T-helper 2 cell treated with Interferon-gamma antibody and Interleukin-4, amounts not matched to agents 100 ng/mL and 5 ng/mL, for 36 hours (primary cell): Measurements from ENCODE around the gene TENT4A. TPM values are rescaled to one million over a fixed set of nuclear protein-coding genes. Genes with fewer than 3 reads are reported as not detected.

Experiments
- intact Hi-C: fragments of 100-400 bp; cut with micrococcal nuclease; formaldehyde crosslinking; loops from one replicate; pipeline ENCODE4 v1.15.1; 2023
- total RNA-seq: library from RNA; stranded (reverse); gene quantifications from 2 replicates; pipeline ENCODE4 v1.2.3, GENCODE V29; 2022

TENT4A gene
- total RNA-seq, 1 donor from 2014 or later = 35.4 TPM

DNA sequence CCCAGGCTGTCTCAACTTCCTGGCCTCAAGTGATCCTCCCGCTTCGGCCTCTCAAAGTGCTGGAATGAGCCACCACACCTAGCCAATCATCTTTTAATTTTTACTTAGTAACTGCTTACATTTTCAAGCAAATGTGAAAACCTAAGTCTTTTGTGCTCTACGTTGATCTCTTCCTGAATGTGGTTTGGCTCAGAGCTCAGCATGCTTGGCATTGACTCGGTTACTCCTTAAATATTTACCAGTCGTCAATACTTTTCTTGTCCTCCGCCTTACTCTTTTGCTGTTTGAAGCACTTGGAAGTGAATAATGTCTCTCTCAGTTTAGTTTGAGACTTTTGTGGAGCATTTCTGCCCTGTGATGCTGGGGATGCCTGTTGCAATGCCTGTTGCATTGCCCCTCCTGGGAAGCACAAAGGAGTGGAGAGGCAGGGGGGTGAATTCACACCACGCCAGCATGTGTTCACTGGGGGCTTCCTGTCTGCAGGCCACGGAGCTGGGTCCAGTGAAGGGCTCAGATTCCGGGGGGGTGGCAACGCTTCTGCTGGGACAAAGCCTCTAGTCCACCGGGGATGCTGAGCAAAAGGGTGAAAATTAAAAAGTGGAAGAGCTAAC lies 13.1 kb upstream of the TENT4A start:
- intact Hi-C loops = no loop called here

DNA sequence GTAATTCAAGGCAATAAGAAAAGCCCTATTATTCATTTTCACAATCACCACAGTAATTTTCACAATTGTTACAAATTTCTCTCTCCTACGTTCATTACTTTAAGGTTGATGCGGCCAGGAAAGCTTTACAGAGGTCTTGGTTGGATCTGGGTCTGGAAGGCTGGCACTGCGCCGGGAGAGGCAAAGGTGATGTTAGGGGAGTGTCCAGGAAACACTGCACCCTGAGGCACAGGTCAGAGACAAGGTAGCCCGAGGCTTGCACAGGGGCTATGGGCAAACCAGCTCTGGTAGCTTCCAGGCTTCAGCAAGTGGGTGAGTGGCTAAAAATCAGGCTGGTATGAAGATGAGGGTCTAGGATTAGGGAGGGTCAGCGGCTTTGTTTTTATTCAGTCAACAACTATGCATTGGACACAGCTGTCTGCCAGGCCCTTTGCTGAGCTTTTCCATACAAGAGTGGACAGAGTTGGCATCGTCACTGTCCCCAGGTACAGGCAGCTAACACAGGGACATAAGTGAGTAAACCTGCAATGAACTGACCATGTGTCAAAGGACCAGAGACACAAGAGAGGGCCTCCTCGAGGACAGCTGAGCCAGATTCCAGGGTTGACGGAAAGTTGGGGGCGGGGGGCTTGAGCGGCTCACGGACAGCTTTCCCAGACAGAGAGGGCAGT lies 12.4 kb upstream of the TENT4A start:
- intact Hi-C loops = no loop called here

DNA sequence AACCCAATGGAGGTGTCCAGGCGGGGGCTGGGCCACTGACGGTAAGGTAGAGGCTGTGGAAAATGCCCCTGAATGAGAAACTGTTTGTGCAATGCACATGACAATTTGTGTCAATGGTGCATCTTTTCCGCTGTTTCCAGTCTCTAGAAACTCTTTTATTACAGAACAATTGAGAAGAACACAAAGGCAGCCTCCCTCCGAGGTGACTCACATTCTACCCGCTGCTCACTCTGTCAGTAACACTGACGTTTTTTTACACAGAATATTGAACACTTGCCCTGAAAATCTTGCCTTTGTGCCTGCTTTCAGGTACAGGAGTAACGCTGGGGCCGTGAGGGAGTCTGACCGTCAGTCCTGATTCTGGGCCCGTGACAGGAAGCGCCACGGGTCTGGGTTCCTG lies 11.7 kb upstream of the TENT4A start:
- intact Hi-C loops = no loop called here

GRCh38 chr5:6702633-6703032 lies 10.6 kb upstream of the TENT4A start:
- intact Hi-C loops = no loop called here

- intact Hi-C loops = no loop called here
Measured at GRCh38 chr5:6703806-6704205, 9.4 kb upstream of the TENT4A start.

- intact Hi-C loops = no loop called here
Measured at GRCh38 chr5:6704361-6704851, 8.8 kb upstream of the TENT4A start.

DNA sequence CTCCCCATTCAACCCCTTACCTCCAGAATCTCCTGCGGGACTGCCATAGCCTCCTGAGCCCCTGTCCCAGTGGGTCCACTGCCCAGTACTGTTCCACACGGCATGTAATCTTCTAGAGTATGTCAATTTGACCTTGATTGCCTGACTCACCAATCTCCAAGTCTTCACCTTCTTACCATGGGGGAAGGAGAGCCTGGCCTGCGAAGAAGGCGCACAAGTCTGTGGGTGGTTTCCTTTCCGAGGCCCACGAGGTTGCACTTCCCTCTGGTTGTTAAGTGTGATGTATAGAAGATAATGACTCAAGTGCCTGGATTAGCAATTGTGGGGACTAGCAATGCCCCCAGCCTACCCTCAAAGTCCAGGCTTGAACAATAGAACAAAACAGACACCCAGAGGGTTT lies 8.1 kb upstream of the TENT4A start:
- intact Hi-C loops = no loop called here

- intact Hi-C loops = no loop called here
Measured at GRCh38 chr5:6705959-6706358, 7.3 kb upstream of the TENT4A start.

GRCh38 chr5:6707852-6708251 lies 5.4 kb upstream of the TENT4A start:
- intact Hi-C loops = no loop called here

DNA sequence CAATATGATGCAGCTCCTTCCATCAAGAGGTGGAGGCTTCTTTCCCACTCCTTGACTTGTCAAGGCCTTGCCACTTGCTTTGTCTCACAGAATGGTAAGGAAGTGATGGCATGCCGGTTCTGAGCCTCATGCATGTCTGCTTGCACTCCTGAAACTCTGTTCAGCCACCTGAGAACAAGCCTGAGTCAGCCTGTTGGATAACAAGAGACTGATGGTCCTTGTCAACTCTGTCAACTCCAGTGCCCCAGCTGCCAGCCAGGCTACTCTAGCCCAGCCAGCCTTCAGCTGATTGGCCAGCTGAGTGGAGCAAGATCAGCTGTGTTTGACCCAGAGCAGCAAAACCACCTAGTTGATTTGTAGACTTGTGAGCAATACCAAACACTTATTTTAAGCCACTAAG lies 4.4 kb upstream of the TENT4A start:
- intact Hi-C loops = no loop called here

GRCh38 chr5:6710070-6710469 lies 3.2 kb upstream of the TENT4A start:
- intact Hi-C loops = loop anchor here (5.0 to 10.0 kb wide), 2 partner anchors 215 to 1218 kb away; no protein-coding TSS in a partner anchor

- intact Hi-C loops = loop anchor here (5.0 to 10.0 kb wide), 2 partner anchors 216 to 1218 kb away; no protein-coding TSS in a partner anchor
Measured at GRCh38 chr5:6710551-6711318, 2.5 kb upstream of the TENT4A start.

GRCh38 chr5:6711409-6712141 lies 1.7 kb upstream of the TENT4A start:
- intact Hi-C loops = loop anchor here (2.0 to 10.0 kb wide), 5 partner anchors 17 to 1219 kb away; partner anchors contain the start of genes FASTKD3 and MTRR

GRCh38 chr5:6712142-6712576 lies 1.1 kb upstream of the TENT4A start:
- intact Hi-C loops = loop anchor here (2.0 to 10.0 kb wide), 5 partner anchors 17 to 1220 kb away; partner anchors contain the start of genes FASTKD3 and MTRR

- intact Hi-C loops = loop anchor here (1.0 to 10.0 kb wide), 9 partner anchors 16 to 1220 kb away; partner anchors contain the start of genes FASTKD3, MED10, MTRR and NSUN2
Measured at GRCh38 chr5:6712577-6713273, 507 bp upstream of the TENT4A start.

GRCh38 chr5:6714226-6715041 lies 1.2 kb downstream of the TENT4A start:
- intact Hi-C loops = loop anchor here (5.0 to 10.0 kb wide), 2 partner anchors 220 to 1222 kb away; no protein-coding TSS in a partner anchor

GRCh38 chr5:6715271-6715670 lies 2.0 kb downstream of the TENT4A start:
- intact Hi-C loops = loop anchor here (10.0 kb wide), 1 partner anchor 220 kb away; no protein-coding TSS in a partner anchor

DNA sequence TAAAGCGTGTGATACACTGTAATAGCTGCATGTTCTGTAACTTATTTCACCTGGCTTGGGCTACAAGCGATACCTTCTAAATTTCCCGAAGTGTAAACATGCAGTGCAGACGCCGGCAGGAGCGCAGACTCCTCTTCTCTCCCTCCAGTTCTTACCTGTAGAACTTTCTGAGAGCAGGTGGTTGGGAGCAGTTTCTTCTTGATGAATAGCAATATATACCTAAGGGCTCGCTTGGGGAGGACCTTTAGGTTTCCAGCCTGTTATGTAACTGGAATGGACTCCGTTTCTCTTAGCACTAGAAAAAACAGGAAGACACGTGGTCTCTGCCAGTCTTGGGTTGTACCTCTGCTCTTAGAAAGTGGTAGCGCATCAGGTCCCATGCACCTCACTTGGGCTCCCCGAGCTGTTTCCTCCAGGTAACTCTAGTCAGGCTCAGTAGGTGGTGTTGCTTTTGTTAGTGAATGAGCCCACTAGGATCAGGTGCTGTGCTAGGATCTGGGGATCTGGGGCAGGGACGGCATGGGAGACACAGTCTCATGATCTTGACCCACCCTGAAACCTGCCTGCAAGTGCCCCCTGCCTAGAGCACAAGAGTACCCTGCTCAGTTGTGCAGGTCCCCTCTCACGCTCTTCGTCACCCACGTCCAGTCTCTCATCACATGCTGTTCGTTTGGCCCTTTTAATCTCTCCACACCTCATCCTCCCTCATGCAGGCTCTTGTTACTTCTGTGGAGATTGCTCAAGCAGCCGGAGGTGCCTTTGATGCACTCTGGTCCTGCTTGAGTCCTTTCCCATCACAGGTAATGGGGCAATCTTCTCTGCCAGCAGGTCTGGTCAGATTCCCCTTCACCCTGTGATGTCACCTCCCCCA lies 2.8 kb downstream of the TENT4A start:
- intact Hi-C loops = loop anchor here (10.0 kb wide), 1 partner anchor 221 kb away; no protein-coding TSS in a partner anchor
